ENCODE results near the gene COL28A1.

COL28A1 gene

GRCh38 chr7:7535691-7536090 lies at the start of gene COL28A1:
TSS of gene COL28A1 (minus strand) at chr7:7535873. CDS start at chr7:7532875, 2,998 bp downstream.
- in situ Hi-C loops (cut with MboI; ENCODE audit: low sequenced_read_pairs): no loop called here

- in situ Hi-C loops (cut with MboI; ENCODE audit: low sequenced_read_pairs): no loop called here
Measured at GRCh38 chr7:7584653-7585052, 49.0 kb upstream of the COL28A1 start.

- in situ Hi-C loops (cut with MboI; ENCODE audit: low sequenced_read_pairs): no loop called here
Measured at GRCh38 chr7:7583731-7584130, 48.1 kb upstream of the COL28A1 start.

- in situ Hi-C loops (cut with MboI; ENCODE audit: low sequenced_read_pairs): no loop called here
Measured at GRCh38 chr7:7582596-7582995, 46.9 kb upstream of the COL28A1 start.

- in situ Hi-C loops (cut with MboI; ENCODE audit: low sequenced_read_pairs): no loop called here
Measured at GRCh38 chr7:7581531-7582179, 46.0 kb upstream of the COL28A1 start.

- in situ Hi-C loops (cut with MboI; ENCODE audit: low sequenced_read_pairs): no loop called here
Measured at GRCh38 chr7:7579638-7580037, 44.0 kb upstream of the COL28A1 start.

GRCh38 chr7:7577888-7578287 lies 42.2 kb upstream of the COL28A1 start:
- in situ Hi-C loops (cut with MboI; ENCODE audit: low sequenced_read_pairs): no loop called here

- in situ Hi-C loops (cut with MboI; ENCODE audit: low sequenced_read_pairs): no loop called here
Measured at GRCh38 chr7:7576344-7576743, 40.7 kb upstream of the COL28A1 start.

GRCh38 chr7:7573701-7574100 lies 38.0 kb upstream of the COL28A1 start:
- in situ Hi-C loops (cut with MboI; ENCODE audit: low sequenced_read_pairs): no loop called here

GRCh38 chr7:7570584-7570983 lies 34.9 kb upstream of the COL28A1 start:
- in situ Hi-C loops (cut with MboI; ENCODE audit: low sequenced_read_pairs): no loop called here

- in situ Hi-C loops (cut with MboI; ENCODE audit: low sequenced_read_pairs): no loop called here
Measured at GRCh38 chr7:7569615-7570014, 33.9 kb upstream of the COL28A1 start.

GRCh38 chr7:7569081-7569527 lies 33.4 kb upstream of the COL28A1 start:
- in situ Hi-C loops (cut with MboI; ENCODE audit: low sequenced_read_pairs): no loop called here

GRCh38 chr7:7568553-7568952 lies 32.9 kb upstream of the COL28A1 start:
- in situ Hi-C loops (cut with MboI; ENCODE audit: low sequenced_read_pairs): no loop called here

GRCh38 chr7:7567898-7568531 lies 32.3 kb upstream of the COL28A1 start:
- in situ Hi-C loops (cut with MboI; ENCODE audit: low sequenced_read_pairs): no loop called here

- in situ Hi-C loops (cut with MboI; ENCODE audit: low sequenced_read_pairs): no loop called here
Measured at GRCh38 chr7:7566651-7567611, 31.3 kb upstream of the COL28A1 start, which contains the start of gene MIOS. TSS of gene MIOS (plus strand) at chr7:7566884. CDS start at chr7:7572476, 5,592 bp downstream.

- in situ Hi-C loops (cut with MboI; ENCODE audit: low sequenced_read_pairs): no loop called here
Measured at GRCh38 chr7:7565746-7566650, 30.3 kb upstream of the COL28A1 start.

- in situ Hi-C loops (cut with MboI; ENCODE audit: low sequenced_read_pairs): no loop called here
Measured at GRCh38 chr7:7565018-7565680, 29.5 kb upstream of the COL28A1 start.

GRCh38 chr7:7564323-7564780 lies 28.7 kb upstream of the COL28A1 start:
- in situ Hi-C loops (cut with MboI; ENCODE audit: low sequenced_read_pairs): no loop called here

GRCh38 chr7:7563813-7564212 lies 28.1 kb upstream of the COL28A1 start:
- in situ Hi-C loops (cut with MboI; ENCODE audit: low sequenced_read_pairs): no loop called here

- in situ Hi-C loops (cut with MboI; ENCODE audit: low sequenced_read_pairs): no loop called here
Measured at GRCh38 chr7:7563269-7563668, 27.6 kb upstream of the COL28A1 start.

Data from HL-60/S4 treated with phorbol 12-myristate 13-acetate at 8.2 ng/mL for 4 days and 3 days (cell line).